Calu3 (cell line): Measurements from ENCODE around the gene ANXA8. TPM values are rescaled to one million over a fixed set of nuclear protein-coding genes. Genes with fewer than 3 reads are reported as not detected.
"Not testable (repeated sequence)": the region's sequence is repeated elsewhere in the genome, so short reads cannot be mapped to it uniquely, and the experiment has no call there.

Source experiments
- BruUV-seq: library from RNA; stranded (reverse); fragments of 400-500 nt; replicated peaks from 2 replicates; lab custom pipeline; 2021; lab: Mats Ljungman, UMichigan
- CTCF ChIA-PET: fragments of 300-600 bp; sonication (Branson Sonifier 250); formaldehyde crosslinking; loops from one replicate; lab custom pipeline; 2022; ENCODE audit warnings: antibody characterized with exemption; lab: Charles Lee
- DNase-seq: peaks from one replicate; pipeline ENCODE4 v3.0.0; 2022
- H3K27ac Mint-ChIP-seq: one replicate; pipeline ENCODE4 v1.8.0; 2022; ENCODE audit warnings: mixed read lengths; ENCODE audit not compliant: unreplicated experiment
- H3K27me3 Mint-ChIP-seq: one replicate; pipeline ENCODE4 v1.8.0; 2022; ENCODE audit warnings: mixed read lengths; ENCODE audit not compliant: unreplicated experiment
- H3K36me3 Mint-ChIP-seq: one replicate; pipeline ENCODE4 v1.8.0; 2022; ENCODE audit warnings: mild to moderate bottlenecking, moderate library complexity, mixed read lengths; ENCODE audit not compliant: insufficient read depth, unreplicated experiment
- H3K4me1 Mint-ChIP-seq: one replicate; pipeline ENCODE4 v1.8.0; 2022; ENCODE audit warnings: mild to moderate bottlenecking, low read depth, mixed read lengths; ENCODE audit not compliant: unreplicated experiment
- H3K4me3 Mint-ChIP-seq: one replicate; pipeline ENCODE4 v1.8.0; 2022; ENCODE audit warnings: mild to moderate bottlenecking, low read depth, moderate library complexity, mixed read lengths; ENCODE audit not compliant: unreplicated experiment
- H3K9me3 Mint-ChIP-seq: one replicate; pipeline ENCODE4 v1.8.0; 2022; ENCODE audit warnings: low read depth, mixed read lengths; ENCODE audit not compliant: unreplicated experiment
- intact Hi-C: fragments of 100-400 bp; cut with micrococcal nuclease; formaldehyde crosslinking; loops from one replicate; pipeline ENCODE4 v1.10.0; 2022; ENCODE audit not compliant: unreplicated experiment
- total RNA-seq: library from RNA; stranded (reverse); gene quantifications from 2 replicates; pipeline ENCODE4 v1.2.3, GENCODE V29; 2022
- TF ChIP-seq, protein P1 (sequence below): fragments of 200-600 bp; IDR thresholded peaks from one replicate; pipeline ENCODE4 v1.8.0; 2022; ENCODE audit warnings: antibody characterized with exemption; ENCODE audit not compliant: unreplicated experiment

The ANXA8 gene
- total RNA-seq, 1 experiment from 2014 or later, result 1.1 TPM

DNA sequence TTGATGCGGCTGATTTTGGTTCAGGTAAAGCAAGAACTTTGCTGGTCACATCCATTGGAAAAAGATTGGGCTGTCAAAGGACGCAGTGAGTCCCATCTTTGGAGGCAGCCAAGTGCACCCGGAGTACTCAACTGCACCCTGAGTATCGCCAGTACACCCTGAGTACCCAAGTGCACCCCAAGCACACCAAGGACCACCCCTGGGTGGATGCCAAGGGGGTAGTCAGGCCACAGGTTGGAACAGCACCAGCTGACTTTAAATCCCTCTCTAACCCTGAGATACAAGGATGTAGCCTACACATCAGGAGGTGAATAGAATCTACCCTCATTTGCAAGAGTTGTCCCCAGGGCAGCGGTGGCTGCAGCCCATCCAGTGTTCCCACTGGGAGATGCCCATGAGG, 16.5 kb downstream of the ANXA8 start:
- CTCF ChIA-PET, H3K4me3 Mint-ChIP-seq: not testable (repeated sequence)

DNA sequence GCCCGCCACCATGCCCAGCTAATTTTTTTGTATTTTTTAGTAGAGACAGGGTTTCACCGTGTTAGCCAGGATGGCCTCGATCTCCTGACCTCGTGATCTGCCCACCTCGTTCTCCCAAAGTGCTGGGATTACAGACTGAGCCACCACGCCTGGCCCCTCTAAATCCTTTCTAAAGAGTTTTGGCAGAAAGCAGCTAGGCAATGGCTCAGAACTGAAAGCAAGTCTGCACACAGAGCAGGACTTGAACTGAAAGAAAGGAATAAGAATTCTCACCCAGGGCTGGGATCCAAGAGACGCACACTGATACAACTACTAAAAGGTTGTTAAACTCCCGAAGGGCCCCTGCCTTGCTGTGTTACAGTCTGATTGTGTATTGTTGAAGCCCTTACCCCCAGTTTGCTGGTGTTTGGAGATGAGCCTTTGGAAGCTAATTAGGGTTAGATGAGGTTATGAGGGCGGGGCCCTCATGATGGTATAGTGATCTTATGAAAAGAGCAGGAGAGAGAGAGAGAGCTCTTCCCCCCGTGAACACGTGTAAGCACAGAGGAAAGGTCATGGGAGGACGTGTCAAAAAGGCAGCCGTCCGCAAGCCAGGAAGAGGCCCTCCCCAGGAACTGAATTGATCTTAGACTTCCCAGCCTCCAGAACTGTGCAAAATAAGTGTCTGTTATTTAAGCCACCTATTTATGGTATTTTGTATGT, 18.5 kb downstream of the ANXA8 start:
- BruUV-seq, intact Hi-C loops, DNase-seq, H3K9me3 Mint-ChIP-seq, H3K4me1 Mint-ChIP-seq, CTCF ChIA-PET, H3K27me3 Mint-ChIP-seq, H3K36me3 Mint-ChIP-seq, H3K4me3 Mint-ChIP-seq, H3K27ac Mint-ChIP-seq: not testable (repeated sequence)

More for the DNA sequence above, 16.5 kb downstream of the ANXA8 start:
- H3K27me3 Mint-ChIP-seq, H3K4me1 Mint-ChIP-seq, DNase-seq, H3K27ac Mint-ChIP-seq, H3K9me3 Mint-ChIP-seq, H3K36me3 Mint-ChIP-seq, intact Hi-C loops, BruUV-seq: not testable (repeated sequence)

DNA sequence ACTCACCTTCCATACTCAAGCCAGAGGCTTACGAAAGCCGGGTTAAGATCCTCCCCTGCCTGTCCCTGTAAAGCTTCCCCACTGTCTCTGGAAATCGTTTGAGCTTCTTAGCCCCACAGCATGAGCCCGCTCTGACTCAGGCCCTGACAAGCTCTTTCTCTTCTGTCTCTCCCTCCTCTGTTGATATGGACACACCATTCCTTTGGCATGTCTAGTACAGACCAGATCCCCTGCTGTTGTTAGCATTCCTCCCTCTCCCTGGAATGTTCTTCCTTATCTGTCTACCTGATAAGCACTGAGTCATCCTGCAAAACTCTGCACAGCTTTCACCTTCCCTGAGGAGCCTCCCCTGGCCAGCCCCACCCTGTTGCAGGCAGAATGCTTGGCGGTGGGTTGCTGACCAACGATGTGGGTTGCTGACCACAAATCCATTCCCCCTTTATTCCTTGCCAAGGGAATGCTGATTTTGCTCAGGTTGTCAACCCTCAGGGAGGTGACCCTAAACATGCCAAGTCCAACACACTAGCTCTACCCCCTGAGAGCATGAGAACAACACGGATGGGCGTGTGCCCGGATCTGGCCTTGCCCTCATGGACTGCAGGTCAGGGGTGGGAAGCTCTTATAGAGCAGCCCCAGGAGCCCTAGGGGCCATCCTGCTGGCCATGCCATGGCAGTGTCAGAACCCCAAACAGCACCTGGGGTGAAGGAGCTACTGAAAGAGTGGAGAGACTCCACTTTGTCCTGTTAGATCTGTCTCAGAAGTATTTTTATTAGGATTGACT, 21.1 kb downstream of the ANXA8 start:
- H3K4me3 Mint-ChIP-seq, DNase-seq, BruUV-seq, H3K36me3 Mint-ChIP-seq, CTCF ChIA-PET, H3K9me3 Mint-ChIP-seq, H3K27ac Mint-ChIP-seq, intact Hi-C loops, H3K27me3 Mint-ChIP-seq: not testable (repeated sequence)
- peaks cover 27% of the 10 kb centered on the region for H3K4me1 Mint-ChIP-seq

DNA sequence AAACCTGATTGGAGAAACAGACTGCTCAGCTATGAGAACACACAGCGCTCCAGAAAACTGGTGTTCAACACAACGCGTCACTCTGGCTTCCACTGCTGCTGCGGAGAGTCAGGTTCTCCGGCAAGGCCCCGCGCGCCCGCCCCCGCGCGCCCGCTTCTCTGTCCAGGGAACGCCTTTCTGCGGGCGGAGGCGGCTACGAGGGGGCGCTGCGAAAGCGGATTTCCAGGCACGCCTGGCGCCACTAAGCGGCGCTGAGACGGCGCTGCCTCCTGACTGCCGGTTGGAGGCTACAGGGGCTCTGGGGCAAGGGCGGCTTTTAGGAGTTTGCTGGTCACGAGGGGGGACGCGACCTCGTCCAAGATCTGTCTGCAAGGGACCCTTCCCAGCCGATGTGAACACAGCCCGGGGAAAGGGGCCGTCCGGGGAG, 22.6 kb downstream of the ANXA8 start:
- H3K27me3 Mint-ChIP-seq, H3K9me3 Mint-ChIP-seq, BruUV-seq, intact Hi-C loops, H3K36me3 Mint-ChIP-seq, CTCF ChIA-PET: not testable (repeated sequence)
- Mint-ChIP-seq H3K4me1 (peaks cover 29% of the 10 kb centered on the region), H3K27ac (peak overlapping the region; percentile 69), H3K4me3 (peak overlapping the region; percentile 63)
- peak; percentile 26 for DNase-seq

DNA sequence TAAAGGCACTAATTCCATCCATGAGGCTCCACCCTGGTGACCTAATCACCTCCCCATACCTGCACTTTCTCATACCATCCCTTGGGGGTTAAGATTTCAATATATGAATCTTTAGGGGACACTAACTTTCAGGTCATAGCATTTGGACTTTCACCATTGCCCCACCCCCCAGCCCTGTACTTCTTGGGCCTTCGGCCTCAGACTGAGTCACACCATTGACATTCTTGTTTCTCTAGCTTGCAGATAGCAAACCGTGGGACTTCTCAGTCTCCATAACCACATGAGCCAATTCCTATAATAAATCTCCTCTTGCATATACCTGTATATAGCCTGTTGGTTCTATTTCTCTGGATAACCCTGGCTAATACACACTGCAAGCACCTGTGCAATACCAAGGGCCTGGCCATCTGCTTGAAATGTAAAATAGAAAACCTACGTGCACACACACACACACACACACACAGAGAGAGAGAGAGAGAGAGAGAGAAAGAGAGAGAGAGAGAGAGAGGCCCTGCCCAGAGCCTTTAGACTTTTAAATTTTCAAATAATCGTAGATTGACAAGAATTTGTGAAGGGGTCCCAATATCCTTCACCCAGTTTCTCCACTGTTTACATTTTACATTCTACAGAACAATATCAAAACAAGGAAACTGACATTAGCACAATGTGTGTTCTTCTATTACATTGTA, 25.3 kb downstream of the ANXA8 start:
- TF ChIP-seq, protein P1, sequence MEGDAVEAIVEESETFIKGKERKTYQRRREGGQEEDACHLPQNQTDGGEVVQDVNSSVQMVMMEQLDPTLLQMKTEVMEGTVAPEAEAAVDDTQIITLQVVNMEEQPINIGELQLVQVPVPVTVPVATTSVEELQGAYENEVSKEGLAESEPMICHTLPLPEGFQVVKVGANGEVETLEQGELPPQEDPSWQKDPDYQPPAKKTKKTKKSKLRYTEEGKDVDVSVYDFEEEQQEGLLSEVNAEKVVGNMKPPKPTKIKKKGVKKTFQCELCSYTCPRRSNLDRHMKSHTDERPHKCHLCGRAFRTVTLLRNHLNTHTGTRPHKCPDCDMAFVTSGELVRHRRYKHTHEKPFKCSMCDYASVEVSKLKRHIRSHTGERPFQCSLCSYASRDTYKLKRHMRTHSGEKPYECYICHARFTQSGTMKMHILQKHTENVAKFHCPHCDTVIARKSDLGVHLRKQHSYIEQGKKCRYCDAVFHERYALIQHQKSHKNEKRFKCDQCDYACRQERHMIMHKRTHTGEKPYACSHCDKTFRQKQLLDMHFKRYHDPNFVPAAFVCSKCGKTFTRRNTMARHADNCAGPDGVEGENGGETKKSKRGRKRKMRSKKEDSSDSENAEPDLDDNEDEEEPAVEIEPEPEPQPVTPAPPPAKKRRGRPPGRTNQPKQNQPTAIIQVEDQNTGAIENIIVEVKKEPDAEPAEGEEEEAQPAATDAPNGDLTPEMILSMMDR, result no peak
- DNase-seq, result no peak
- peaks cover 2% of the 10 kb centered on the region for H3K9me3 Mint-ChIP-seq
- CTCF ChIA-PET, result no interaction called here
- peaks cover 6% of the 10 kb centered on the region for H3K36me3 Mint-ChIP-seq
- intact Hi-C loops, result no loop called here
- peaks cover 29% of the 10 kb centered on the region for H3K4me1 Mint-ChIP-seq
- H3K27ac Mint-ChIP-seq, result peak overlapping the region; percentile 41
- H3K4me3 Mint-ChIP-seq, result no peak overlapping the region
- BruUV-seq, result no TSS peak
- H3K27me3 Mint-ChIP-seq, result peaks cover 21% of the 10 kb centered on the region

DNA sequence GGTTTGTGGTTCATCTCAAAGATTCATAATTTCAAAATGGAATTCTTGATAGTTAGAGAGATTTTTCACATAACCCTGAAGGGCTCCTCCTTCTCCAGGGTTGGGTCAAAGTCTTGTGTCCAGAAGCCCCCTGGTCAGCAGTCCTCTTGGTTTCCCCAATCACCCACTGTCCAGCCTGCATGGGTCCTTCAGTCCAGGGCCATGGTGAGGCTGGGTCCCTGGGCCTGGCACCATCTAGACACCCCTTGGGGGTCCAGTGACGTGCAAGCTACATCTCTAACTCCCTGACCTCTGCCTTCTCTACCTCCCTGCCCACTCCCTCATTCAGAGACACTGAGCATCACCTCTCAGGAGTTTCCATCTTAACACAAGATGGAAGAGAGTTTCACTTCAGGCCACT, 26.1 kb downstream of the ANXA8 start:
- intact Hi-C loops, result no loop called here
- no TSS peak for BruUV-seq
- Mint-ChIP-seq H3K4me1 (peaks cover 29% of the 10 kb centered on the region), H3K9me3 (peaks cover 2% of the 10 kb centered on the region), H3K27ac (no peak overlapping the region), H3K36me3 (peaks cover 6% of the 10 kb centered on the region), H3K4me3 (no peak overlapping the region), H3K27me3 (peaks cover 29% of the 10 kb centered on the region)
- DNase-seq, result no peak
- CTCF ChIA-PET, result no interaction called here
- TF ChIP-seq, protein P1, result no peak
